NCI-H510A (cell line): Measurements from ENCODE around the gene MMP1.

Experiments
- DNase-seq: peaks from one replicate; lab custom pipeline; 2025; lab: John Stamatoyannopoulos, UW

MMP1 gene

DNA sequence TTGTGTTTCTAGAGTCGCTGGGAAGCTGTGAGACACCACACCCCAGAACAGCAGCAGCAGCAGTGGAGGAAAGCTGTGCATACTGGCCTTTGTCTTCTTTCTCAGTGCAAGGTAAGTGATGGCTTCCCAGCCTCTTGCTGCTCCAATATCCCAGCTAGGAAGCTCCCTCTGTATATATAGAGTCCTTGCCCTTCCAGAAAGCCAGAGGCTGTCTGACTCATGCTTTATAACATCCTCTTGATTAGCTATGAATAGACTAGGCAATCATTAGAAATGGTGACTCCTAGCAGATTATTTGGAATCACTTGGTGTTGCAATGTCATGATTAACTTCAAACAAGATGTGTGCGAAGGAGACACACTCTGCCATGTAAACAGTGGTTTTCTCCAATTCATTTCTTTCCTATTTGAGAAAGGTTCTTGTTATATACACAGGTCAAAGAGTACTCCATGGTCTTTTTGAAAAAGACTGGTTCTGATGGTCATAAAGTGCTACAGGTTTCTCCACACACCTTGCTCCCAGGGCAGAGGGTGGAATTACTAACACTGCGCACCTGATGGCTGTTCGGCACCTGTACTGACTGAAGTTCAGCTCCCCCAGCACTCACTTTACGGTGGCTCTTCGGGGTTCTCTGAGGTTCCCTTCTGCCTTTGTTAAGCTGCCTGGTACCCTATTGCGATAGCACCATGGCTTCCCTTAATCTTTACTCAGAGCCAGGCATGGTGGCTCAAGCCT is at the start of gene MMP1:
Gene MMP1, minus strand, starts transcription at position 149 of the 735 bp plus-strand sequence. Its CDS starts 68 bp downstream, at position 81.
- DNase-seq = no peak

DNA sequence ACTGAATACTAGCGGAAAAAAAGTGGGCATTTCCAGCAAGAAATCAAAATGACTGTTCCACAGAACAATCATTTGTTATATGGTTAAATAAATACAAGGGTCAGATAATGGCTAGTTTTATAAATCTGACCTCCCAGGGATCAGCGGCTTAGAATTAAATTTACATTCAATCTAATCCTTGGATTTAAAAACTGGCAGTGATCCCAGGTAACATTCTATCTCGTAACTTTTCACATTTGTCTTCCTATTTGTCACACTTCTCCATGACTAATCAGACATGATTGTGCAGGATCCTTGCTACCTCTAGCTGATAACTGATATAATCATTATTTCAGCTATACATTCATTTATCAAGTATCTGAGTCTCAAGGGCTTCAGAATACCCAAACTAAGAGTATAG is 48.3 kb upstream of the MMP1 start:
- no peak for DNase-seq

GRCh38 chr11:102843489-102843888 is 45.5 kb upstream of the MMP1 start, which contains the start of gene MMP3:
Gene MMP3 (minus strand): TSS chr11:102843609. CDS start chr11:102843546, 63 bp downstream.
- no peak for DNase-seq

DNA sequence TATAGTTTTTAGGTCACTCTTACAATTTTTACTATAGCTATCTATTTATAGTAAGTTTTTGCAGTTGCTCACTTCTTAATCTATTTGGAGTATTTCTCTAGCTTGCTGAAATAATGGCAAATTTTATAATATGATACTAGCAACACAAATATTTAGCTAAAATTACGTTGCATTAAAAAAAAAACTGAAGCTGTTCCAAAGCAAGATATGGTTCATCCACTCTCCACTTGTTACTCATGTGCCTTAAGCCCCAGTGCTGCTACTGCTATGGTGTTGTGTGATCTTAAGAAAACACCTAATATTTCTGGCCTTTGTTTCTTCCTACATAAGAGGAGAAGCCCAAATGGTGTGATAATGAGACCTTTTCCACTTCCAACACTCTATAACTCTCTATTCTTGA is 45.0 kb upstream of the MMP1 start:
- no peak for DNase-seq

DNA sequence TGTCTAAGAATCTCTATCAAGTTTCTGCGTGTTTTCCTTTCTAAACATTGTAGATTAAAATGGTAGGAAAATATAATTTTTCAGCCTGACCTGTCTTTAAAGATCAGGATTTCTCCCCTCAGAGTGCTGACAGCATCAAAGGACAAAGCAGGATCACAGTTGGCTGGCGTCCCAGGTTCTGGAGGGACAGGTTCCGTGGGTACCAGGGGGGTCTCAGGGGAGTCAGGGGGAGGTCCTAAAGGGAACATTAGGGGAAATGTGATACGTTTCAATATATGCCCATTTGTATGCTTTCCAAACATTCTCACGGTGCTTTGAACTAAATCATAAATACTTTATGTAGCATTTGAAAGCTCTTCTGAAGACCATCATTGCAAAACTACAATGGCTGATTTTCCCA is 42.1 kb upstream of the MMP1 start:
- DNase-seq = no peak

DNA sequence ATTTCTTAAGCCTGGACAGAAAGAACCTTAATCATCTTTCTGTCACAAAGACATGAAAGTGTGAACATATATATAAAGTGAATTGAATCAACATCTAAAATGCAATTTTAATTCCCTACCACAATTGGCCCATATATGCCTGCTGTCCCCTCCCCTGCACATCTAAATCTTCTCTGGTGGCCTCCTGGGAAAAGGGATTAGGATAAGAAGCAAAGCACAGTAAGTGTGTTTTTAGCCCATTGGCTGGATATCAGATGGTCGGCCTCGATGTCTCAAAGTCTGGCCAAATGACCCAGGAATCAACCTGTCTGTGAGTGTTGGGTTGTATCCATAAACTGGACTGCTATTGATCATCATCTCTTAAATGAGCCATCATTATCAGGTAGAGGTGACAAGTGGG is 39.7 kb upstream of the MMP1 start:
- DNase-seq = no peak

- DNase-seq = no peak
Measured at GRCh38 chr11:102837156-102837555, 39.2 kb upstream of the MMP1 start.

DNA sequence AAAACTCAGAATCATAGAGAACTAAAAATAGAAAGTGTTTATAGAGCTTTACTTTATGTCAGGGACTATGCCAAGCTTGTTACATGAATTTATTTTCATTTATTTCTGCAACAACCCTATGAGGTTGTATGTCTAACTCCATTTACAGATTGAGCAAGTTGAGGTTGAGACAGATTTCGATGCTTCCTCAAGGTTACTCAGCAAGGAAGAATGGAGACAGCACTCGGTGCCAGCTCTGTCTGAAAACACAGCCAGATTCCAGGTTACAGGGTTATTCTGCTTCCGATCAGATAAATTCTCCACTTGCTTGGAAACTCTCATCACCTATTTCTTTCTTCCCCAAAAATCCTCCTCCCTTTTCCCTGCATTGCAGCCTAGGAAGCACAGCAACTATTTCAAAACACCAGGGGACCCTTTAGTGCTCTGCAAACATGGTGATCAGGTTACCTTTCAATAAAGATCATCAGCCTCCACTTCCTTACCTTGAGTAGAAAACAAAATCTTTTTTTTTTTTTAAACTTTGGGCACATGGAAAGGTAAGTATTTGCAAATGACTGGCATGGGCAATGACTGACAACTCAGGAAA is 38.4 kb upstream of the MMP1 start:
- DNase-seq = peak; percentile 2

DNA sequence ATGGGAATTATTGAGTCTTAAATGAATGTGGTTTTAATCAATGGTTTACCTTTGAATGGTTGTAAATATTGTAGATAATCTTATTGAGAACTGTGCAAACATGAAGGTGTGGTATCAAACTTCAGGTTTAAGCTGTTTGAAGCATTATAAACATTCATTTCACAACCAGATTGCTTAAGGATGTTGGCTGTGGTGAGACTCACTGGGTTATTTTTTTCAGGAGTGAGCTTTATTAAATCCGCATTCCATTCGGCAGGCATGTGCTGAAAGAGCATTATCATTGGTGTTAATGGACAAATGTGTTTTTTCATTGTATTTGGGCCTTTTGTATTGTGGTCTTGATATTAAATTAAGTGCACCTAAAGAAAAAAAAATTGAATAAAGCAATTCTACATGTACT is 35.8 kb upstream of the MMP1 start:
- no peak for DNase-seq

DNA sequence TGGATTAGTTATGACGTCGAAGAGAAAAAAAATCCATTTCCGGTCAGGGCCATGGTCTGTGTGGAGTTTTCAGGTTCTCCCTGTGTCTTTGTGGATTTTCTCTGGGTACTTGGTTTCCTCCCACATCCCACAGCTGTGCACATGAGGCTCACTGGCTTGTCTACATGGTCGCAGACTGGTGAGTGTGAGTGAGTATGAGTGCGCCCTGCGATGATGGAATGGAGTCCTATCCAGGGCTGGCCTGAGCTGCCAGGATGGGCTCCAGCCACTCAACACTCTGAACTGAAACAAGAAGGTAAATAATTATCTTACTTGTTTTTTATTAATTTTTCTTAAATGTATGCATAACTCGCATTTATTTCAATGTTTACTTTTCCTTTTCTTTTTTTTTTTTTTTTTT is 34.7 kb upstream of the MMP1 start:
- DNase-seq = no peak

DNA sequence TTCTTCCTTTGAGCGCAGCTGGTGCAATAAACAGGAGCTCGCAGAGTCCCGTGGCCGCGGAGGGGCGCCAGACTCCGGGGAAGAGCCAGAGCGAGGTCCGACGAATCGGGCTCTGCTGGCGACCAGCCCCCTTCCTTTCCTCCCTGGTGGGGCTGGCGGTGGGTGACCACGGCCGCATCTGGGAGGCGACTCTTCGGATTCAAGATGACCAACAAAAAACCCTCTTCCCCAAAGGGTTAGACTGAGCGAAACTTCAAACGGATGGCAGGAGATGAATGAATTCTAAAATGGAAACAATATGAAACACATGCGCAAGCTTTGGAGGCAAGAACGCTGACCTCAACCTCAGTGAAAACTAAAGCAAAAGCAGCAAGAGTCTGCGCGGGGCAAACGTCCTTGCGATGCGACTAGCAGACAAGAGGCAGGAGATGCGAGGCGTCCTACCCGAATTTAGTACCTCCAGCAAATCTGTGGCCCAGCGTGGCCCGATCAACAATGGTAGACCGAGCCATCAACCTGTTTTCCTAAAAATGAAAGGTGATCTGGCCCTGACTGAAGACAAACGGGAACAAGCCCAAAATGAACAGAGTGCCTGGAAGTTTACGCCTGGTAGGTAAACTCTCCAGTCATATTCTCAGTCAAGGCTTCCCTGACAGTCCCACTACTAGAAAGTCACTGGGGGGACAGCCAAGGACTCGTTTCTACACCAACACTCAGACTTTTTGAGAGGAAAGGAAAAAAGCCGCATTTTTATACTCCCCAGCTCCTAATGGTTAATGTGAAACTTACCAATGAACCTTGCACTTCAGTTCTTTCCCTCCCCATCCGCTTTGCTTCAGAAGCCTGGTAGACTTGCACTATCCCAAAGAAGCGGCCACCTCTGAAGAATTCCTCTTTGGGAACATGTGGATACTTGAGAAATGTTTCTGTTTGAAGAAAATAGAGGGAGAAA is 33.8 kb upstream of the MMP1 start:
- no peak for DNase-seq

GRCh38 chr11:102831128-102831488 is 33.1 kb upstream of the MMP1 start:
- DNase-seq = no peak

DNA sequence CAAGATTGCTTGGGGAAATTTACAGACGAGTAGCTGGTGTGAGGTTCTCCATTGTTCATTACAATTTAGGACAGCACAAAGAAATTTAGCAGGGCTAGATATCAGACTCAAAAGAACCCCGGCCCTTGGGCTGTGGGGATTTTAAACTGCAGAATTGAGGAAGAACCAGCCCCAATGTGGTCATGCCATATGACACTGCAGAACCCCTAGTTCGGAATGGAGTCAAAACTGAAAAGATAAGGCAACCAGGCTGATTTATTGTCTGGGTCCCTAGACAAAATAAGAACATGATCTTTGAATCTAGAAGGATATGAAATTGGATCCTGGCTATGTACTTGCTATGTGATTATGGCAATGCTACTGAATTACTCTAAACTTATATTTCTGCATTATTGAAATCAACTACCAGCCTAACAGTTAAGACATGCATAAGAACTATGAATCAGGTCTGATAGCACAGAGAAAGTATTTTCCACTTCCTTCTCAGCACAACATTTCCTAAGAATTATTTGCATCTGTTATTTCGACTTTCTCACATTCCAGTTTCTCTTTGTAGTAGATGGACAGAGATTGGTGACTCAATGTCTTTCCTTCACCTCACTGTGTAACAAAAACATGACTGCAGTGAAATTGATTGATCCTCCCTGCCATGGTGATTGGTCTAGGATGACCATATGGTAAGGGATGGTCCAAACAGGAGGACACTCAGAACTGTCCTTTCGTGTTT is 32.2 kb upstream of the MMP1 start:
- DNase-seq = no peak

GRCh38 chr11:102829316-102830000 is 31.5 kb upstream of the MMP1 start:
- DNase-seq = no peak

DNA sequence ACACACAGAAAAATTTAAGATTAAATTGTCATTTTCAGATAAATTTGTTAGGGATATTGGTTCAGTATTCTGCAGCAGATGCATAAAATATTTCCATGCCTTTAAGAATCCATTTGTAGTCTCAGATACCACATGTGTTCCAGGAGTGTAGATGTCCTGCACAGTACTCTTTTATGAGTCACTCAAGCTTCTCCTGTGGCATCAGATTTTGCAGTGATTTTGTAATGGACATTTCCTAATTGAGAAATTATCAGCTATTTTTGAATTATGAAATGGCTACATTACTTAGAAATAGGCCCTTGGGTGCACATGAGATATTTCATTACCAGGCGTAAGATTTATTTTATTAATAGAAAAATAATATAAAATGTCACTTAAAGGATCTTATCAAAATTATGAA is 26.6 kb upstream of the MMP1 start:
- DNase-seq = no peak

- DNase-seq = no peak
Measured at GRCh38 chr11:102819491-102819890, 21.5 kb upstream of the MMP1 start.

DNA sequence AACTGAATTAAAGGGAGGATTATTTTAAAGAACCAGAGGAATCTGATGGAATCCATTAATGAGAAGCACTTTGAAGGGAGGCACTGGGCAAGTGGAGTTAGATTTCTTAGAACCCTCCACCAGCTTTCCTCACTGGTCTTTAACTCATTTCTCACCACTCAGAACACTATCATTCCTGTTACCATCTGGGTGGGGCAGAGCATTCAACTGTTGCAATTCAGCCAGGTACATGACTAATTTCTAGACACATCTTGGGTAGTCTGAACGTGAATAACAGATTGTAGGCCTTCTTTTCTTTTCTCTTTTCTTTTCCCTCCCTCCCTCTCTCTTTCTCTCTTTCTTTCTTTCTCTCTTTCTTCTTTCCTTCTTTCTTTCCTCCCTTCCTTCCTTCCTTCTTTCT is 15.5 kb upstream of the MMP1 start:
- no peak for DNase-seq

DNA sequence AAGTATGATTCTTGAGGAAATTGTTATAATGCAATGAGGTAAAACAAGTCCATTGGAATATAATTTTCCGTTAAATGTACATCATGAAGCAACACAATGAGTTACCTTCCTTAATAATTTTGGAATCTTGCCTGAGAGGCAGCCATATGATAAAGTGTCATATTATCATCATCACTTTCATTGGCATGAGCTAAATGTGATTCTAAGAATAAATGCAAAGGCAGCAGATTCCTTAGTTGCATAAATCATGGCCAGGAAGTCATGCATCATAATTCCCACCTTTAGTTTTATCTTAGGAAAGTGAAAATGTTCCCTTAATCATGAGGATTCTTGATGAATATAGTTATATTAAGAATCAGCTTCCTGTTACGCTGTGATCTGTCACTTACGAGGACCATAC is 14.2 kb upstream of the MMP1 start:
- no peak for DNase-seq

- no peak for DNase-seq
Measured at GRCh38 chr11:102810950-102811660, 13.1 kb upstream of the MMP1 start.

DNA sequence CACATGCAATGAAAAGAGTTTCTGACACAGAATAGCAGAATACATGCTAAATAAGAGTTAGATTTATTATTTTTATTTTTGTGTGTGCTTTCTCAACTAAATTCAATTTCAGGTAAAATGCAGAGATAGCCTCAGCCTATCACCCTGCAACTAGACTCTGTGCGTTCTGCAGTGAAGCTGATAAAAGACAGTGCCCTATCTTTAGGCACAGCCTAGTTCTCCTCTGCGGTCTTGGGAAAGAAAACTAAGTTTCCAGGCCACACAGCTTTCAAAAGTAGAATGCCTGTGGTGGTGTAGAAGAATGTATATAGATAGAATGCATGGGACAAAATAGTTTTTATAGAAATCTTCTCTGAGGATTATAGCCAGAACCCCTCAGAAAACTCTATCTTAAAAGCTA is 12.0 kb upstream of the MMP1 start:
- no peak for DNase-seq

- DNase-seq = no peak
Measured at GRCh38 chr11:102807921-102808320, 10.0 kb upstream of the MMP1 start.
